ENCODE data around the gene PGA3.
A peak's percentile ranks its signal among the peaks of the same experiment; 100 is the strongest.

PGA3 gene

DNA sequence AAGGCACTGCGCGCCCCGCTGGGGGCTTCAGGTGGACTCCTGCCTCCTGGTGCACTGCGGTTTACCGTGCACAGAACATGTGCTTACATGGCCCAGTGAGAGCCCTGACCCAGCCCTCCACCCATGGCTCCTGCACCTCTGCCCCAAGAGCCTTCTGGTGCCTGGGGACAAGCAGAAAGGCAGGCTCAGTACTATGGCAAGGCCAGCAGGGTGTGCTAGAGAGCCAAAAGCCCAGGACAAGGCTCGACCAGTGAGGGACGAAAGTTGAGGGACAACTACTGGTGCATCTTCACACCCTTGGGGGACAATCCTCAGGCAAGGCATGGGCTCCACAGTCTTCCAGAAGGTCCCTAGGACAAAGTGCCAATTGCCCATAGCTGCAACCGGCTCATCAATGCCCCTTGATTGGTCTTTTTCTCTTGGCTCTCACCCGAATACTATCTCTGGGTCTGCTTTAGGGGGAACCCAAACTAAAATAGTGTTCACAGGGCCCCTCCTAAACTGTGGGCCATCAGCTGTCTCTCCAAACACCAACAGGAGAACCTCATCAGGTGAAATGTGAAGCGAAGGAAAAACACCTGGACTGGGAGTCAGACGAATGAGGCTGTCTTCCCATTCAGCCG, 51.2 kb downstream of the PGA3 start:
- peak; percentile 76 for DNase-seq

GRCh38 chr11:61256710-61257482, 53.6 kb downstream of the PGA3 start:
- no peak for DNase-seq

DNA sequence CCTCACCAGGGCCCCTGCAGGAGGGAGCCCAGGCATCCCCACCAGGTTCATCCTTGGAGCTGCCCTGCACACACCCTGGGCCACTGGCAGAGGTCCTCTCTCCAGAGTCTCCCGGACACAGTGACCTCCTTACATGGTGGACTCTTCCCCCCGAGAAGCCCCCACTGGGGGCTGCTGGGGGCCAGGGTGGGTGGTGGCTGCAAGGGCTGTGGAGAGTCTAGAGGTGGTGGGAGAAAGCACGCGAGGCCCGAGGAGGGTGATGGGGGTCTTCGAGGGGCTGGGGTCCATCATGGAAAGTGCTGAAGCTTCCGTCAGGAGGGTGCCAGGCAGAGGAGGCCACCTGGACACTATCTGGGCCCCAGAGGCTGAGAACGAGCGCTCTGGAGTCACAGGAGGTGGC, 55.2 kb downstream of the PGA3 start:
- no peak for DNase-seq

DNA sequence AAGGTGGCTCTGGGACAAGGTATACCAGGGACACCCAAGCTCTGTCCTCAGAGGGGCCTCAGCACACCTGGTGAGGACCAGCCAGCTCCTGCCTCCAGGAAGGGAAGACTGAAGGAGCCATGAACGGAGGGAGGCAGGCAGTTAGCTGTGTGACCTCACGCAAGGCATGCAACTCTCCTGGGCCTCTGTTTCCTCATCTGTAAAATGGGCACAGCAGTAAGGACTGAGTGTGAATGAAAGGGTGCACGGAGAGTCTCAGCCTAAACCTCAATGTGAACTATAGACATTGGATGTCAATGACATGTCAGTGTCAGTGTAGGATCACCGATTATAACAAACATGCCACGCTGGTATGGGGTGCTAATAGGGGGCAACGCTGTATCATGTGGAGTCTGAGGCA, 56.0 kb downstream of the PGA3 start:
- no peak for DNase-seq

Data from NCI-H82 (cell line).